NCI-H510A treated with DMSO at 0.1 percent for 48 hours (cell line): ENCODE measurements around the gene CADM2.
"Not testable (repeated sequence)": the region's sequence is repeated elsewhere in the genome, so short reads cannot be mapped to it uniquely, and the experiment has no call there.

Source experiments
- DNase-seq: peaks from one replicate; lab custom pipeline; 2025; lab: John Stamatoyannopoulos, UW

The CADM2 gene

GRCh38 chr3:85939074-85939482 is 980.3 kb downstream of the CADM2 start:
- peak; percentile 16 for DNase-seq

GRCh38 chr3:85950435-85950834 is 991.6 kb downstream of the CADM2 start:
- no peak for DNase-seq

GRCh38 chr3:85960793-85961192 is 1002.0 kb downstream of the CADM2 start:
- DNase-seq, result no peak

- DNase-seq, result no peak
Observed at GRCh38 chr3:85977615-85978338, 1019.0 kb downstream of the CADM2 start.

GRCh38 chr3:85979034-85979433 is 1020.2 kb downstream of the CADM2 start:
- no peak for DNase-seq

GRCh38 chr3:85989581-85989980 is 1030.8 kb downstream of the CADM2 start:
- not testable (repeated sequence) for DNase-seq

GRCh38 chr3:86029590-86029989 is 1070.8 kb downstream of the CADM2 start:
- DNase-seq, result no peak

- DNase-seq, result no peak
Observed at GRCh38 chr3:86037916-86038315, 1079.1 kb downstream of the CADM2 start.

GRCh38 chr3:86046436-86047136 is 1087.8 kb downstream of the CADM2 start:
- DNase-seq, result no peak

GRCh38 chr3:86047161-86047560 is 1088.4 kb downstream of the CADM2 start:
- no peak for DNase-seq

GRCh38 chr3:86051058-86051457 is 1092.3 kb downstream of the CADM2 start:
- DNase-seq, result no peak

- DNase-seq, result no peak
Observed at GRCh38 chr3:86056032-86056431, 1097.2 kb downstream of the CADM2 start.

GRCh38 chr3:86056962-86057361 is 1098.2 kb downstream of the CADM2 start:
- DNase-seq, result no peak

GRCh38 chr3:86073799-86074198 is 1115.0 kb downstream of the CADM2 start:
- no peak for DNase-seq

GRCh38 chr3:86087160-86087871 is 1128.5 kb downstream of the CADM2 start:
- DNase-seq, result no peak

GRCh38 chr3:86104154-86104553 is 1145.4 kb downstream of the CADM2 start:
- DNase-seq, result no peak

GRCh38 chr3:86109434-86109833 is 1150.6 kb downstream of the CADM2 start:
- DNase-seq, result no peak
